Testis (tissue), 5 donors: ENCODE results near the gene OPCML. TPM values are rescaled to one million over a fixed set of nuclear protein-coding genes. Genes with fewer than 3 reads are reported as not detected.
A peak's percentile ranks its signal among the peaks of the same experiment; 100 is the strongest.

ENCODE experiments used
- DNase-seq: peaks from one replicate; pipeline ENCODE4 v3.0.0-alpha.2; 2019
- H3K27ac ChIP-seq, 2 donors: fragments of 200-600 bp; sonication (generic); one replicate each; pipeline ENCODE4 v1.5.1; 2019
- H3K27me3 ChIP-seq: fragments of 200-600 bp; sonication (generic); one replicate; pipeline ENCODE4 v1.5.1; 2019
- H3K36me3 ChIP-seq: fragments of 200-600 bp; sonication (generic); one replicate; pipeline ENCODE4 v1.5.1; 2017; ENCODE audit warnings: low read depth; ENCODE audit errors: missing control alignments
- H3K4me1 ChIP-seq: fragments of 200-600 bp; sonication (generic); one replicate; pipeline ENCODE4 v1.5.1; 2019
- H3K4me3 ChIP-seq, 2 donors: fragments of 200-600 bp; sonication (generic); one replicate each; pipeline ENCODE4 v1.5.1; 2017 to 2019
- H3K9me3 ChIP-seq: fragments of 200-600 bp; sonication (generic); one replicate; pipeline ENCODE4 v1.5.1; 2017
- CTCF ChIP-seq, 3 experiments: fragments of 450-650 bp in 2 of 3; fragments of 200-600 bp in 1 of 3; sonication (generic) in 1 of 3; IDR thresholded peaks; one replicate each; pipeline ENCODE4 v1.5.1; 2016 to 2019; ENCODE audit warnings: antibody characterized with exemption in 3 of 3, mild to moderate bottlenecking in 2 of 3, moderate library complexity in 1 of 3
- POLR2A ChIP-seq: fragments of 450-650 bp; IDR thresholded peaks from one replicate; pipeline ENCODE4 v1.6.1; 2017; ENCODE audit warnings: antibody characterized with exemption, mild to moderate bottlenecking, moderate library complexity
- WGBS, 2 donors: methylation state at CpG; one replicate each; pipeline ENCODE4 v1.1.5; 2018; 5-methylcytosine and 5-hydroxymethylcytosine counted together
- intact Hi-C: fragments of 100-400 bp; cut with DNase I; formaldehyde crosslinking; loops from one replicate; pipeline ENCODE4 v1.15.1; 2023; ENCODE audit warnings: low total_unique reads
- long read RNA-seq, 2 donors: transcript quantifications; one replicate each; lab custom pipeline, GENCODE V29; 2026
- polyA plus RNA-seq: library from polyadenylated mRNA; stranded (reverse); fragments of 350-450 nt; fragmentation: Illumina TruSeq; extraction: RNeasy Lipid Tissue Mini Kit (QIAGEN cat#74804); gene quantifications from one replicate; pipeline ENCODE4 v1.2.3, GENCODE V29; 2014; ENCODE audit warnings: low read depth, low replicate concordance; ENCODE audit not compliant: insufficient read depth
- total RNA-seq, 2 donors: library from RNA; depleted of rRNA; stranded (reverse); fragments of >200 nt; gene quantifications; one replicate each; pipeline ENCODE4 v1.2.3, GENCODE V29; 2016

OPCML gene
- total RNA-seq (under 1 TPM; 0.16 to 0.62 TPM), polyA plus RNA-seq (2.7 TPM)
- long read RNA-seq, donor 1, result 0 reads
- long read RNA-seq, donor 2, result 0 reads

GRCh38 chr11:133531971-133532651 lies at the start of gene OPCML:
Gene OPCML, minus strand, starts transcription at chr11:133532501.
- H3K4me1 ChIP-seq, result no peaks in the 10 kb centered on the region
- H3K4me3 ChIP-seq, result peak within 1 kb of the TSS in 1 of 2 donors; percentile 17
- H3K27ac ChIP-seq, result no peak within 1 kb of the TSS
- WGBS, 2 donors, result 1 to 2% methylated on average over 27 of the region's 27 CpGs
- intact Hi-C loops, result no loop called here
- DNase-seq, result no peak
- no peaks in the 10 kb centered on the region for H3K27me3 ChIP-seq
- H3K36me3 ChIP-seq, result no peaks in the 10 kb centered on the region
- no peak for TF ChIP-seq POLR2A
- no peak for TF ChIP-seq CTCF (IDR thresholded peaks at IDR 0.05)
- no peaks in the 10 kb centered on the region for H3K9me3 ChIP-seq

- H3K36me3 ChIP-seq, result no peaks in the 10 kb centered on the region
- intact Hi-C loops, result no loop called here
- H3K27me3 ChIP-seq, result no peaks in the 10 kb centered on the region
- no peaks in the 10 kb centered on the region for H3K9me3 ChIP-seq
- no peaks in the 10 kb centered on the region for H3K4me1 ChIP-seq
- 92 to 93% methylated on average over 6 of the region's 6 CpGs for WGBS, 2 donors
- no peak overlapping the region for H3K4me3 ChIP-seq
- no peak for DNase-seq
- TF ChIP-seq POLR2A, result no peak
- no peak overlapping the region for H3K27ac ChIP-seq
These were observed 48.8 kb upstream of the OPCML start for GRCh38 chr11:133581091-133581490.

GRCh38 chr11:133579165-133580031 lies 47.1 kb upstream of the OPCML start:
- intact Hi-C loops, result no loop called here
- TF ChIP-seq POLR2A (no peak), CTCF (IDR thresholded peaks at IDR 0.05) (no peak)
- no peaks in the 10 kb centered on the region for H3K4me1 ChIP-seq
- no peaks in the 10 kb centered on the region for H3K27me3 ChIP-seq
- 34 to 56% methylated on average over 16 to 38 of the region's 38 CpGs for WGBS, 2 donors
- H3K27ac ChIP-seq, result no peak overlapping the region
- no peaks in the 10 kb centered on the region for H3K36me3 ChIP-seq
- H3K9me3 ChIP-seq, result no peaks in the 10 kb centered on the region
- no peak for DNase-seq
- H3K4me3 ChIP-seq, result no peak overlapping the region

GRCh38 chr11:133577403-133577802 lies 45.1 kb upstream of the OPCML start:
- Histone ChIP-seq H3K9me3 (no peaks in the 10 kb centered on the region), H3K4me1 (no peaks in the 10 kb centered on the region), H3K27me3 (no peaks in the 10 kb centered on the region), H3K36me3 (no peaks in the 10 kb centered on the region), H3K4me3 (no peak overlapping the region), H3K27ac (no peak overlapping the region)
- TF ChIP-seq CTCF (IDR thresholded peaks at IDR 0.05) (no peak), POLR2A (no peak)
- intact Hi-C loops, result no loop called here
- DNase-seq, result no peak
- 76 to 81% methylated on average over 3 of the region's 3 CpGs for WGBS, 2 donors

GRCh38 chr11:133576351-133576750 lies 44.0 kb upstream of the OPCML start:
- no peaks in the 10 kb centered on the region for H3K4me1 ChIP-seq
- 50 to 79% methylated on average over 16 of the region's 16 CpGs for WGBS, 2 donors
- H3K9me3 ChIP-seq, result no peaks in the 10 kb centered on the region
- H3K4me3 ChIP-seq, result peak overlapping the region; percentile 29 to 51
- no peaks in the 10 kb centered on the region for H3K27me3 ChIP-seq
- DNase-seq, result peak; percentile 73
- H3K36me3 ChIP-seq, result no peaks in the 10 kb centered on the region
- intact Hi-C loops, result no loop called here
- TF ChIP-seq POLR2A (no peak), CTCF (IDR thresholded peaks at IDR 0.05) (peak in 2 of 3 experiments; percentile 5 to 39)
- no peak overlapping the region for H3K27ac ChIP-seq
